ENCODE results near the gene PIGB. TPM values are rescaled to one million over a fixed set of nuclear protein-coding genes. Genes with fewer than 3 reads are reported as not detected.

The PIGB gene
- total and polyA plus RNA-seq, 2 of the 13 experiments (the other 11 are each of a cell fraction or from before 2014, with no cell fraction given), result 14.5 to 19.1 TPM

- Histone ChIP-seq H3K4me3 (replicated peaks in 1 of 3; ENCODE audit: insufficient read depth in 1 of 3, low read depth in 2 of 3, low read length in 3 of 3) (peak within 1 kb of the TSS; percentile 80 to 82 (median 81)), H3K27me3 (ENCODE audit: control insufficient read depth in 1 of 2, insufficient read depth in 2 of 2, low read length in 2 of 2) (no peaks in the 10 kb centered on the region; a peak in 1 of 5 replicates), H3K4me1 (ENCODE audit: insufficient read depth, low read length) (peaks cover 16% of the 10 kb centered on the region), H3K4me2 (ENCODE audit: low read depth, low read length) (peak within 1 kb of the TSS; percentile 92), H3K9ac (ENCODE audit: insufficient read depth, low read depth, low read length) (peak within 1 kb of the TSS; percentile 72), H3K36me3 (replicated peaks in 1 of 2; ENCODE audit: control insufficient read depth in 1 of 2, insufficient read depth in 2 of 2, low read length in 2 of 2) (no peaks in the 10 kb centered on the region), H3K27ac (ENCODE audit: extremely low read length, insufficient read depth, low read length) (peak within 1 kb of the TSS; percentile 62), H3K79me2 (ENCODE audit: insufficient read depth, low read length) (no peaks in the 10 kb centered on the region), H4K20me1 (ENCODE audit: insufficient read depth, low read length) (no peaks in the 10 kb centered on the region), H2AFZ (ENCODE audit: low read length) (peak within 1 kb of the TSS; percentile 86), H3K9me3 (ENCODE audit: low read length) (no peaks in the 10 kb centered on the region)
- ATAC-seq (peak; percentile 95), DNase-seq (ENCODE audit: low spot score) (peak; percentile 64), FAIRE-seq (no peak)
- intact Hi-C loops (cut with micrococcal nuclease; ENCODE audit: unreplicated experiment), result loop anchor here (1.0 to 2.0 kb wide), 3 partner anchors 69 to 145 kb away; no protein-coding TSS in a partner anchor
- ChIA-PET CTCF (ENCODE audit: low intra/inter-chr PET ratio, low total read pairs) (interaction anchor here (1.1 to 3.6 kb wide), 4 partner anchors 56 to 145 kb away, joined by 3 to 66 read pairs (median 4); no protein-coding TSS in a partner anchor), POLR2A (no interaction called here)
- WGBS (ENCODE audit: low lambda C conversion rate), result under 1% methylated on average over 36 of the region's 69 CpGs
- in situ Hi-C loops (cut with HindIII; ENCODE audit: extremely low pct_ligation_motif_present, low pct_unique_long_range_greater_than_20kb), result loop anchor here (5.0 kb wide), 1 partner anchor 73 kb away; no protein-coding TSS in a partner anchor
- BruUV-seq (replicated peaks), result TSS peak; percentile 44
- TF ChIP-seq ESRRA (CRISPR knock-in tag; IDR thresholded peaks at IDR 0.05; ENCODE audit: low read depth), result no peak
- peak; percentile 83 for TF ChIP-seq PHF21A (CRISPR knock-in tag; IDR thresholded peaks at IDR 0.05)
- TF ChIP-seq, protein P1, sequence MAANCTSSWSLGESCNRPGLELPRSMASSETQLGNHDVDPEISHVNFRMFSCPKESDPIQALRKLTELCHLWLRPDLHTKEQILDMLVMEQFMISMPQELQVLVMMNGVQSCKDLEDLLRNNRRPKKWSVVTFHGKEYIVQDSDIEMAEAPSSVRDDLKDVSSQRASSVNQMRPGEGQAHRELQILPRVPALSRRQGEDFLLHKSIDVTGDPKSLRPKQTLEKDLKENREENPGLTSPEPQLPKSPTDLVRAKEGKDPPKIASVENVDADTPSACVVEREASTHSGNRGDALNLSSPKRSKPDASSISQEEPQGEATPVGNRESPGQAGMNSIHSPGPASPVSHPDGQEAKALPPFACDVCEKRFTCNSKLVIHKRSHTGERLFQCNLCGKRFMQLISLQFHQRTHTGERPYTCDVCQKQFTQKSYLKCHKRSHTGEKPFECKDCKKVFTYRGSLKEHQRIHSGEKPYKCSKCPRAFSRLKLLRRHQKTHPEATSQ (CRISPR knock-in tag; IDR thresholded peaks at IDR 0.05; ENCODE audit: borderline replicate concordance), result no peak
- TF ChIP-seq ETV6 (CRISPR knock-in tag; conservative IDR thresholded peaks at IDR 0.05), result no peak
- TF ChIP-seq ZNF749 (CRISPR knock-in tag; IDR thresholded peaks at IDR 0.05; ENCODE audit: borderline replicate concordance), result no peak
- TF ChIP-seq GATA4 (IDR thresholded peaks at IDR 0.05; ENCODE audit: borderline replicate concordance, low read depth), result no peak
- no peak for TF ChIP-seq THYN1 (CRISPR knock-in tag; IDR thresholded peaks at IDR 0.05; ENCODE audit: borderline replicate concordance, low read depth)
- TF ChIP-seq TBP (CRISPR knock-in tag; IDR thresholded peaks at IDR 0.05), result 0 out of 2 replicates have a peak, but pooled peaks have one; percentile 39
- TF ChIP-seq, protein P2, sequence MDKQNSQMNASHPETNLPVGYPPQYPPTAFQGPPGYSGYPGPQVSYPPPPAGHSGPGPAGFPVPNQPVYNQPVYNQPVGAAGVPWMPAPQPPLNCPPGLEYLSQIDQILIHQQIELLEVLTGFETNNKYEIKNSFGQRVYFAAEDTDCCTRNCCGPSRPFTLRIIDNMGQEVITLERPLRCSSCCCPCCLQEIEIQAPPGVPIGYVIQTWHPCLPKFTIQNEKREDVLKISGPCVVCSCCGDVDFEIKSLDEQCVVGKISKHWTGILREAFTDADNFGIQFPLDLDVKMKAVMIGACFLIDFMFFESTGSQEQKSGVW (CRISPR knock-in tag; IDR thresholded peaks at IDR 0.05; ENCODE audit: borderline replicate concordance), result no peak
- no peak for TF ChIP-seq CREB1 (IDR thresholded peaks at IDR 0.05)
- no peak for TF ChIP-seq CREB1 (CRISPR knock-in tag; IDR thresholded peaks at IDR 0.05)
- TF ChIP-seq HES4 (CRISPR knock-in tag; IDR thresholded peaks at IDR 0.05; ENCODE audit: borderline replicate concordance), result 0 out of 2 replicates have a peak, but pooled peaks have one; percentile 14
- peak; percentile 55 for TF ChIP-seq ZNF777 (CRISPR knock-in tag; IDR thresholded peaks at IDR 0.05)
- no peak for TF ChIP-seq KLF9 (CRISPR knock-in tag; IDR thresholded peaks at IDR 0.05; ENCODE audit: low read depth)
- no peak for TF ChIP-seq ZNF678 (CRISPR knock-in tag; IDR thresholded peaks at IDR 0.05)
- TF ChIP-seq, protein P3, sequence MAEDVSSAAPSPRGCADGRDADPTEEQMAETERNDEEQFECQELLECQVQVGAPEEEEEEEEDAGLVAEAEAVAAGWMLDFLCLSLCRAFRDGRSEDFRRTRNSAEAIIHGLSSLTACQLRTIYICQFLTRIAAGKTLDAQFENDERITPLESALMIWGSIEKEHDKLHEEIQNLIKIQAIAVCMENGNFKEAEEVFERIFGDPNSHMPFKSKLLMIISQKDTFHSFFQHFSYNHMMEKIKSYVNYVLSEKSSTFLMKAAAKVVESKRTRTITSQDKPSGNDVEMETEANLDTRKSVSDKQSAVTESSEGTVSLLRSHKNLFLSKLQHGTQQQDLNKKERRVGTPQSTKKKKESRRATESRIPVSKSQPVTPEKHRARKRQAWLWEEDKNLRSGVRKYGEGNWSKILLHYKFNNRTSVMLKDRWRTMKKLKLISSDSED (CRISPR knock-in tag; IDR thresholded peaks at IDR 0.05), result no peak
- TF ChIP-seq SMARCC2 (IDR thresholded peaks at IDR 0.05), result no peak
- TF ChIP-seq JUN (CRISPR knock-in tag; IDR thresholded peaks at IDR 0.05), result no peak
- TF ChIP-seq TGIF2 (CRISPR knock-in tag; IDR thresholded peaks at IDR 0.05), result peak; percentile 25; the same call in 1 of the 2 replicates
Measured at GRCh38 chr15:55289746-55290527, 29.1 kb upstream of the PIGB start, which contains the start of gene RAB27A. RAB27A (minus strand) TSS chr15:55289813; CDS start chr15:55234934, 54,879 bp downstream.

Measured in HepG2 (cell line).